Peyer's patch (tissue), 4 donors: Measurements from ENCODE around the gene SRGAP1.

Experiments
- POLR2A ChIP-seq, 2 donors: fragments of 450-650 bp; IDR thresholded peaks; one replicate each; pipeline ENCODE4 v1.5.1; 2017; ENCODE audit warnings: antibody characterized with exemption in 2 of 2, mild to moderate bottlenecking in 2 of 2, moderate library complexity in 2 of 2
- TF ChIP-seq, protein P1 (sequence below), 6 experiments: fragments of 450-650 bp in 4 of 6; fragments of 200-600 bp in 2 of 6; sonication (generic) in 1 of 6; IDR thresholded peaks; one replicate each; pipeline ENCODE4 v1.5.1; 2017 to 2019; ENCODE audit warnings: antibody characterized with exemption in 6 of 6, mild to moderate bottlenecking in 3 of 6, moderate library complexity in 1 of 6

GRCh38 chr12:64007853-64008252, 163.4 kb downstream of the SRGAP1 start:
- TF ChIP-seq, protein P1, sequence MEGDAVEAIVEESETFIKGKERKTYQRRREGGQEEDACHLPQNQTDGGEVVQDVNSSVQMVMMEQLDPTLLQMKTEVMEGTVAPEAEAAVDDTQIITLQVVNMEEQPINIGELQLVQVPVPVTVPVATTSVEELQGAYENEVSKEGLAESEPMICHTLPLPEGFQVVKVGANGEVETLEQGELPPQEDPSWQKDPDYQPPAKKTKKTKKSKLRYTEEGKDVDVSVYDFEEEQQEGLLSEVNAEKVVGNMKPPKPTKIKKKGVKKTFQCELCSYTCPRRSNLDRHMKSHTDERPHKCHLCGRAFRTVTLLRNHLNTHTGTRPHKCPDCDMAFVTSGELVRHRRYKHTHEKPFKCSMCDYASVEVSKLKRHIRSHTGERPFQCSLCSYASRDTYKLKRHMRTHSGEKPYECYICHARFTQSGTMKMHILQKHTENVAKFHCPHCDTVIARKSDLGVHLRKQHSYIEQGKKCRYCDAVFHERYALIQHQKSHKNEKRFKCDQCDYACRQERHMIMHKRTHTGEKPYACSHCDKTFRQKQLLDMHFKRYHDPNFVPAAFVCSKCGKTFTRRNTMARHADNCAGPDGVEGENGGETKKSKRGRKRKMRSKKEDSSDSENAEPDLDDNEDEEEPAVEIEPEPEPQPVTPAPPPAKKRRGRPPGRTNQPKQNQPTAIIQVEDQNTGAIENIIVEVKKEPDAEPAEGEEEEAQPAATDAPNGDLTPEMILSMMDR (IDR thresholded peaks at IDR 0.05) = no peak
- no peak for TF ChIP-seq POLR2A (IDR thresholded peaks at IDR 0.05)
